Measurements from ENCODE around the gene SLC4A8.
A peak's percentile ranks its signal among the peaks of the same experiment; 100 is the strongest.

Gene SLC4A8

DNA sequence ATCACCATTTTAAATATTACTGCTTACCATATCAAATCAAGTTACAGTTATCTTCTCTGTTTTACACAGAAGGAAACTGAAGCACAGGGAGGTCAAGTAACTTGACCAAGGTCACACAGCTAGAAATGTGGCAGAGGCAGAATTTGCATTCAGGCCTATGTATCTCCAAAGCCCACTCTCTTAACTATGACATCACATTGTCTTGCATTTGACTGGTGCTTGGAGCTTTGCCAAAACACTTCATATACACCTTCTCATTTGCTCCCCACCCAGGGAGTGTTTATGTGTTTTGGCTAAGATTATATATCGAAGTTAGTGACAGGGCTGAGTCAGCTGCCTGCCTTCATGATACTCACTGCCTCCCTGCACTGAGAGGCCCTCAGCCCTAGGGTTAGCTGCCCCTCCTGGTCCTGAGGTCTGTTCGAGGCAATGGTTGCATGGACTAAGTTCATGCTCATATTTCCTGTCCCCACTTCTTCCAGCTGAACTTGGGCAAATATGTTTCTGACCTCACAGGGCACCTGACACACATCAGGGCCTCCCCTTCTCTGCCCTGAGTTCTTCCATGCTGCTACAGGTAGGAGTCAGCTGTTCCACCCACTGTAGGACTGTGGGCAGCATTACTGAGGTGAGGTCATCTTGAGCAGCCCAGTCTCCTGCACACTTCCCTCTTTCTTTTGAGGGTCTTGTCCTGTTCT is 35.2 kb upstream of the SLC4A8 start:
- Histone ChIP-seq H3K14ac (ENCODE audit: low read length) (no peak overlapping the region), H4K8ac (ENCODE audit: low read depth, low read length) (no peak overlapping the region), H3K27ac (replicated peaks; ENCODE audit: low read length) (no peak overlapping the region), H2BK12ac (ENCODE audit: low read length) (no peak overlapping the region), H3K4me1 (ENCODE audit: control insufficient read depth in 2 of 2, insufficient read depth in 1 of 2, low read depth in 1 of 2, low read length in 2 of 2) (peaks cover 3 to 11% of the 10 kb centered on the region in 2 donors), H3K18ac (ENCODE audit: low read length) (no peak overlapping the region), H3K36me3 (replicated peaks in 1 of 2; ENCODE audit: control insufficient read depth in 2 of 2, insufficient read depth in 2 of 2, low read length in 2 of 2) (no peaks in the 10 kb centered on the region), H3K4ac (ENCODE audit: low read length) (no peak overlapping the region), H2BK120ac (ENCODE audit: low read depth, low read length) (no peak overlapping the region), H3K4me2 (ENCODE audit: insufficient read depth, low read length, poor library complexity, severe bottlenecking) (no peak overlapping the region), H3K9me3 (replicated peaks in 1 of 2; ENCODE audit: control insufficient read depth in 2 of 2, insufficient read depth in 1 of 2, low read depth in 1 of 2, low read length in 2 of 2) (peaks cover 2 to 5% of the 10 kb centered on the region in 2 donors), H3K79me1 (ENCODE audit: low read depth, low read length) (no peaks in the 10 kb centered on the region), H2AFZ (ENCODE audit: low read length) (no peak overlapping the region), H3K23ac (ENCODE audit: low read depth, low read length, poor library complexity) (peak overlapping the region; percentile 8), H2BK15ac (ENCODE audit: low read length) (no peak overlapping the region), H2AK5ac (ENCODE audit: low read depth, low read length) (no peak overlapping the region), H3K4me3 (ENCODE audit: low read length in 2 of 2) (no peak overlapping the region), H2BK5ac (ENCODE audit: low read length) (no peak overlapping the region), H3K9ac (ENCODE audit: low read depth, low read length, poor library complexity) (no peak overlapping the region), H4K91ac (ENCODE audit: low read depth, low read length, poor library complexity) (no peak overlapping the region), H3K27me3 (ENCODE audit: control insufficient read depth in 3 of 3, insufficient read depth in 3 of 3, low read depth in 1 of 3, low read length in 3 of 3) (peaks cover 7 to 85% (median 50%) of the 10 kb centered on the region in 3 experiments)
- WGBS, 2 donors (ENCODE audit: extremely low coverage in 2 of 2, insufficient read length in 2 of 2, insufficient replicate concordance in 1 of 2): no CpG with 5 or more reads among the region's 2 CpGs
- no peak for DNase-seq (ENCODE audit: low spot score)

DNA sequence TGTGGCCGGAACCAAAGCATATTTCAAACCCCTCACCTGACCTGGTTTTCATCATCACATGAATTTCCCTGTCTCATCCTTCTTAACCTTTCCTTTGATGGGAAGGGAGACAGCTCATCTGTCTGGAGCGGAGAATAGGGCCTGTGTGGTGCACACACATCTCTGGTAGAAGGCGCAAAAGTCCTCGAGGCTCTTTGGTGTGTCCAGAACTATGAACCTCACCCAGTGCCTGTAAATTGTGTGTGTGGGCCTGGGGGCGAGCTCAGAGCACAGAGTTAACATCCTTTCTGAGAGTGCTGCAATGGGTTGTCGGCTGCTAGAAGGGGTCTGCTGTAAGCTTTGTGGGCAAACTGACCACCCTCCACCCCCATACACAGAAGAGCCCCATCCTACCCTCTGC is 34.2 kb upstream of the SLC4A8 start:
- Histone ChIP-seq H2AK5ac (ENCODE audit: low read depth, low read length) (no peak overlapping the region), H4K8ac (ENCODE audit: low read depth, low read length) (no peak overlapping the region), H3K79me1 (ENCODE audit: low read depth, low read length) (no peaks in the 10 kb centered on the region), H3K4me3 (ENCODE audit: low read length in 2 of 2) (no peak overlapping the region), H3K9me3 (replicated peaks in 1 of 2; ENCODE audit: control insufficient read depth in 2 of 2, insufficient read depth in 1 of 2, low read depth in 1 of 2, low read length in 2 of 2) (peaks cover 2 to 5% of the 10 kb centered on the region in 2 donors), H3K23ac (ENCODE audit: low read depth, low read length, poor library complexity) (no peak overlapping the region), H2AFZ (ENCODE audit: low read length) (peak overlapping the region; percentile 83), H3K18ac (ENCODE audit: low read length) (no peak overlapping the region), H3K14ac (ENCODE audit: low read length) (no peak overlapping the region), H3K27ac (replicated peaks; ENCODE audit: low read length) (no peak overlapping the region), H3K4me2 (ENCODE audit: insufficient read depth, low read length, poor library complexity, severe bottlenecking) (no peak overlapping the region), H3K27me3 (ENCODE audit: control insufficient read depth in 3 of 3, insufficient read depth in 3 of 3, low read depth in 1 of 3, low read length in 3 of 3) (peaks cover 7 to 94% (median 50%) of the 10 kb centered on the region in 3 experiments), H2BK5ac (ENCODE audit: low read length) (no peak overlapping the region), H2BK120ac (ENCODE audit: low read depth, low read length) (no peak overlapping the region), H3K4ac (ENCODE audit: low read length) (no peak overlapping the region), H2BK12ac (ENCODE audit: low read length) (no peak overlapping the region), H3K4me1 (ENCODE audit: control insufficient read depth in 2 of 2, insufficient read depth in 1 of 2, low read depth in 1 of 2, low read length in 2 of 2) (peaks cover 3 to 11% of the 10 kb centered on the region in 2 donors), H3K36me3 (replicated peaks in 1 of 2; ENCODE audit: control insufficient read depth in 2 of 2, insufficient read depth in 2 of 2, low read length in 2 of 2) (no peaks in the 10 kb centered on the region), H4K91ac (ENCODE audit: low read depth, low read length, poor library complexity) (no peak overlapping the region), H3K9ac (ENCODE audit: low read depth, low read length, poor library complexity) (no peak overlapping the region), H2BK15ac (ENCODE audit: low read length) (no peak overlapping the region)
- no CpG with 5 or more reads among the region's 6 CpGs for WGBS, 2 donors (ENCODE audit: extremely low coverage in 2 of 2, insufficient read length in 2 of 2, insufficient replicate concordance in 1 of 2)
- no peak for DNase-seq (ENCODE audit: low spot score)

DNA sequence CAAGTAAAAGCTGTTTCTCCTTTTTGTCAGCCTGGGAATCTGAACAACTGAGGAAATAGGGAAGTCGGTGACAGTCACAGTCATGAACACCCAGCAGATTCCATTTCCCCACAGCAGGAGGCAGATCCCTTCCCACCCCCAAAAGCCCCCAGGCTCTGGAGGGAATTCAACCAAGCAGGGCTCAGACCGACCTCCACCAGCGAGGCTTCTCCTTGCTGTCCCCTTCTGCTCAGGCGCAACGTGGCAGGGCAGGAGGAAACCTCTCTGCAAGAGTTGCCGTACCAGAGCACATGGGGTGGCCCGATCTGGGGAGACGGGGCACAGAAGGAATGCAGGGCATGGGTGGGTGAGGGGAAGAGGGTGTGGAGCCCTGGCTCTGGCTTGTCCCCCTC is 33.7 kb upstream of the SLC4A8 start:
- WGBS, 2 donors (ENCODE audit: extremely low coverage in 2 of 2, insufficient read length in 2 of 2, insufficient replicate concordance in 1 of 2): no CpG with 5 or more reads among the region's 8 CpGs
- Histone ChIP-seq H3K4me3 (ENCODE audit: low read length in 2 of 2) (peak overlapping the region; percentile 30 to 80), H3K27ac (replicated peaks; ENCODE audit: low read length) (no peak overlapping the region)

DNA sequence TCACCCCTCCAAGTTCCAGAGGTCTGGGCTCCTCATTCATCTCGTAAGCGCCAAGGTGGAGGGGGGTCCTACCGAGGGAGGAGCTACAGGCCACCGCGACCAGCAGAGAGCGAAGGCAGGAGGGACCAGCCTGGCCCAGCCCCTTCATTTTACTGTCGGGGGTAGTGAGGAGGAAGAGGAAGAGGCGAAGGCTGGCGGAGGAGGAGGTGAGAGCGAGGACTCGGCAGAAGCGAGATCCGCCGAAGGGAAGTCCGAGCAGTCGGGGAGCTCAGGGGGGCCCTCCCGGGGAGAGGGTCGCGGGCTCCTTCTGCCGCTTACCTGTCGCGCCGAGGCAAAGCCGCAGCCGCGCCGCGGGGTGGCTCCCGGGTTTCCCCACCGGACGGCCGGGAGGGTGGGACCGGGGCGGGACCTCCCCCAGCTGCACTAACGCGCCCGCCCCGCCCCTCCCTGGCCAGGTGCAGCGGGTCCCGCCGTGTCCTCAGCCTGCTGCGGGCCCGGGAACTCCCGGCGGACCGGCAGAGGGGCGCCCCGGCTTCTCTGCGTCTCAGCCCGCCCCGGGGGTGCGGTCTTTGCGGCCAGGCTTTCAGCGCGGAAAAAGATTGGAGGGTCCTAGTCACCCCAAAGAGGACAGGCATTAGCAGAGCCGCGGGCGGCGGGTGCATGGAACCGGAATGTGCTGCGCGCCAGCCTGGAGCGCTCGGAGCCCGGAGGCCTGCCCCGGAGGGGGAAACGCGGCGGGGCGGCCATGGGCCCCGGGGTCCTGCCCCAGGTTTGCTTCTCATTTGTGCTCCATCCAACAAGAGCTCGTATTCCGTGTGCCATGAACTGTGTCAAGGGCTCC is 33.1 kb upstream of the SLC4A8 start, which contains the start of gene GALNT6:
Gene GALNT6 (minus strand): TSS at position 124 of the 841 bp plus-strand sequence. CDS start 11,625 bp downstream, outside the sequence.
- DNase-seq (ENCODE audit: low spot score): peak; percentile 21
- Histone ChIP-seq H3K27ac (replicated peaks; ENCODE audit: low read length) (no peak within 1 kb of the TSS), H3K9ac (ENCODE audit: low read depth, low read length, poor library complexity) (no peak within 1 kb of the TSS), H3K4me2 (ENCODE audit: insufficient read depth, low read length, poor library complexity, severe bottlenecking) (peak within 1 kb of the TSS; percentile 89), H3K9me3 (replicated peaks in 1 of 2; ENCODE audit: control insufficient read depth in 2 of 2, insufficient read depth in 1 of 2, low read depth in 1 of 2, low read length in 2 of 2) (peaks cover 2 to 5% of the 10 kb centered on the region in 2 donors), H2AFZ (ENCODE audit: low read length) (peak within 1 kb of the TSS; percentile 83), H3K18ac (ENCODE audit: low read length) (peak within 1 kb of the TSS; percentile 39), H3K4me1 (ENCODE audit: control insufficient read depth in 2 of 2, insufficient read depth in 1 of 2, low read depth in 1 of 2, low read length in 2 of 2) (peaks cover 3 to 11% of the 10 kb centered on the region in 2 donors), H4K91ac (ENCODE audit: low read depth, low read length, poor library complexity) (no peak within 1 kb of the TSS), H3K36me3 (replicated peaks in 1 of 2; ENCODE audit: control insufficient read depth in 2 of 2, insufficient read depth in 2 of 2, low read length in 2 of 2) (no peaks in the 10 kb centered on the region), H2BK120ac (ENCODE audit: low read depth, low read length) (no peak within 1 kb of the TSS), H3K4me3 (ENCODE audit: low read length in 2 of 2) (peak within 1 kb of the TSS; percentile 30 to 80), H3K14ac (ENCODE audit: low read length) (peak within 1 kb of the TSS; percentile 12), H2BK15ac (ENCODE audit: low read length) (peak within 1 kb of the TSS; percentile 31), H2BK12ac (ENCODE audit: low read length) (no peak within 1 kb of the TSS), H3K23ac (ENCODE audit: low read depth, low read length, poor library complexity) (peak within 1 kb of the TSS; percentile 22), H4K8ac (ENCODE audit: low read depth, low read length) (no peak within 1 kb of the TSS), H3K27me3 (ENCODE audit: control insufficient read depth in 3 of 3, insufficient read depth in 3 of 3, low read depth in 1 of 3, low read length in 3 of 3) (peaks cover 7 to 87% (median 50%) of the 10 kb centered on the region in 3 experiments), H2AK5ac (ENCODE audit: low read depth, low read length) (no peak within 1 kb of the TSS), H3K79me1 (ENCODE audit: low read depth, low read length) (no peaks in the 10 kb centered on the region), H3K4ac (ENCODE audit: low read length) (no peak within 1 kb of the TSS), H2BK5ac (ENCODE audit: low read length) (no peak within 1 kb of the TSS)
- no CpG with 5 or more reads among the region's 73 CpGs for WGBS, 2 donors (ENCODE audit: extremely low coverage in 2 of 2, insufficient read length in 2 of 2, insufficient replicate concordance in 1 of 2)

More for the DNA sequence above, 33.7 kb upstream of the SLC4A8 start:
- H2AFZ ChIP-seq (ENCODE audit: low read length): peak overlapping the region; percentile 83
- H3K9me3 ChIP-seq (replicated peaks in 1 of 2; ENCODE audit: control insufficient read depth in 2 of 2, insufficient read depth in 1 of 2, low read depth in 1 of 2, low read length in 2 of 2): peaks cover 2 to 5% of the 10 kb centered on the region in 2 donors
- H3K4me2 ChIP-seq (ENCODE audit: insufficient read depth, low read length, poor library complexity, severe bottlenecking): peak overlapping the region; percentile 89
- no peak overlapping the region for H4K8ac ChIP-seq (ENCODE audit: low read depth, low read length)
- no peak overlapping the region for H2AK5ac ChIP-seq (ENCODE audit: low read depth, low read length)
- no peak overlapping the region for H3K9ac ChIP-seq (ENCODE audit: low read depth, low read length, poor library complexity)
- no peak overlapping the region for H4K91ac ChIP-seq (ENCODE audit: low read depth, low read length, poor library complexity)
- H3K36me3 ChIP-seq (replicated peaks in 1 of 2; ENCODE audit: control insufficient read depth in 2 of 2, insufficient read depth in 2 of 2, low read length in 2 of 2): no peaks in the 10 kb centered on the region
- peaks cover 3 to 11% of the 10 kb centered on the region in 2 donors for H3K4me1 ChIP-seq (ENCODE audit: control insufficient read depth in 2 of 2, insufficient read depth in 1 of 2, low read depth in 1 of 2, low read length in 2 of 2)
- no peak overlapping the region for H2BK120ac ChIP-seq (ENCODE audit: low read depth, low read length)
- H3K79me1 ChIP-seq (ENCODE audit: low read depth, low read length): no peaks in the 10 kb centered on the region
- H3K27me3 ChIP-seq (ENCODE audit: control insufficient read depth in 3 of 3, insufficient read depth in 3 of 3, low read depth in 1 of 3, low read length in 3 of 3): peaks cover 7 to 92% (median 50%) of the 10 kb centered on the region in 3 experiments
- H3K23ac ChIP-seq (ENCODE audit: low read depth, low read length, poor library complexity): peak overlapping the region; percentile 22
- peak overlapping the region; percentile 12 for H3K18ac ChIP-seq (ENCODE audit: low read length)
- no peak overlapping the region for H3K4ac ChIP-seq (ENCODE audit: low read length)
- H3K14ac ChIP-seq (ENCODE audit: low read length): peak overlapping the region; percentile 12
- no peak overlapping the region for H2BK12ac ChIP-seq (ENCODE audit: low read length)
- DNase-seq (ENCODE audit: low spot score): peak; percentile 11
- H2BK5ac ChIP-seq (ENCODE audit: low read length): no peak overlapping the region
- peak overlapping the region; percentile 31 for H2BK15ac ChIP-seq (ENCODE audit: low read length)

All from neuronal stem cell (in vitro differentiated cells).